OCI-LY7 (cell line): ENCODE measurements around the gene ZC3H8. TPM values are rescaled to one million over a fixed set of nuclear protein-coding genes. Genes with fewer than 3 reads are reported as not detected.

Experiments used
- BruUV-seq: library from RNA; stranded (reverse); fragments of 400-500 nt; replicated peaks from 2 replicates; lab custom pipeline; 2021; lab: Mats Ljungman, UMichigan
- CTCF ChIA-PET: fragments of 300-600 bp; sonication (Branson Sonifier 250); formaldehyde crosslinking; loops from one replicate; lab custom pipeline; 2022; ENCODE audit warnings: antibody characterized with exemption; ENCODE audit not compliant: unreplicated experiment; lab: Charles Lee
- POLR2A ChIA-PET: fragments of 300-600 bp; sonication (Branson Sonifier 250); formaldehyde crosslinking; loops from one replicate; lab custom pipeline; 2022; ENCODE audit warnings: antibody characterized with exemption; lab: Charles Lee
- DNase-seq: peaks from one replicate; pipeline ENCODE4 v3.0.0-alpha.2; 2015; ENCODE audit warnings: low spot score
- H2AFZ ChIP-seq: fragments of 200-600 bp; sonication (generic), shearing (Covaris generic); 2 replicates; pipeline ENCODE4 v1.6.1; 2014; ENCODE audit warnings: mild to moderate bottlenecking, antibody characterized with exemption, low read length, moderate library complexity
- H3K27ac ChIP-seq: fragments of 200-600 bp; sonication (generic); 2 replicates; pipeline ENCODE4 v1.5.1; 2014; ENCODE audit warnings: mixed run types, low read depth, mild to moderate bottlenecking, moderate library complexity, low read length, inconsistent platforms; ENCODE audit not compliant: poor library complexity, severe bottlenecking
- H3K36me3 ChIP-seq: fragments of 200-600 bp; sonication (generic); 2 replicates; pipeline ENCODE4 v1.6.1; 2014; ENCODE audit warnings: mild to moderate bottlenecking, antibody characterized with exemption, low read length, moderate library complexity, mixed read lengths; ENCODE audit not compliant: insufficient read depth
- H3K4me1 ChIP-seq: fragments of 200-600 bp; sonication (generic); 2 replicates; pipeline ENCODE4 v1.5.1; 2014; ENCODE audit warnings: mild to moderate bottlenecking, low read length; ENCODE audit not compliant: insufficient read depth, poor library complexity, severe bottlenecking
- H3K4me2 ChIP-seq: fragments of 200-600 bp; sonication (generic); 2 replicates; pipeline ENCODE4 v1.6.1; 2014; ENCODE audit warnings: mild to moderate bottlenecking, low read length
- H3K4me3 ChIP-seq: fragments of 200-600 bp; sonication (generic); 2 replicates; pipeline ENCODE4 v1.5.1; 2014; ENCODE audit warnings: mild to moderate bottlenecking, low read depth, low read length; ENCODE audit not compliant: poor library complexity, severe bottlenecking
- H3K79me2 ChIP-seq: fragments of 200-600 bp; sonication (generic); 2 replicates; pipeline ENCODE4 v1.6.1; 2016; ENCODE audit warnings: low read depth, mild to moderate bottlenecking, low read length, moderate library complexity, mixed read lengths; ENCODE audit not compliant: insufficient read depth
- H3K9me2 ChIP-seq: fragments of 200-600 bp; sonication (generic); 2 replicates; pipeline ENCODE4 v1.6.1; 2016; ENCODE audit warnings: mild to moderate bottlenecking, low read length, mixed read lengths; ENCODE audit not compliant: insufficient read depth
- H3K9me3 ChIP-seq: fragments of 200-600 bp; sonication (generic); 2 replicates; pipeline ENCODE4 v1.6.1; 2014; ENCODE audit warnings: mild to moderate bottlenecking, mixed run types, low read length, mixed read lengths
- H4K20me1 ChIP-seq: fragments of 200-600 bp; sonication (generic); 2 replicates; pipeline ENCODE4 v1.6.1; 2014; ENCODE audit warnings: mild to moderate bottlenecking, antibody characterized with exemption, low read length, moderate library complexity, mixed read lengths; ENCODE audit not compliant: insufficient read depth
- EZH2phosphoT487 ChIP-seq: fragments of 200-600 bp; sonication (generic); IDR thresholded peaks from 2 replicates; pipeline ENCODE4 v1.6.1; 2018; ENCODE audit warnings: low read depth, borderline replicate concordance, mild to moderate bottlenecking, mixed run types, antibody characterized with exemption, low read length, moderate library complexity, mixed read lengths
- intact Hi-C: fragments of 100-400 bp; cut with micrococcal nuclease; formaldehyde crosslinking; loops from one replicate; pipeline ENCODE4 v1.10.0; 2022; ENCODE audit not compliant: unreplicated experiment
- total RNA-seq, 2 experiments: library from RNA; depleted of rRNA in 1 of 2; stranded (reverse); fragments of >200 nt in 1 of 2; shearing (Covaris generic) in 1 of 2; gene quantifications; 2 replicates each; pipeline ENCODE4 v1.2.3, GENCODE V29; 2014 to 2022
- TF ChIP-seq, protein P1 (sequence below): fragments of 200-600 bp; sonication (generic); conservative IDR thresholded peaks from 2 replicates; pipeline ENCODE4 v1.5.1; 2014; ENCODE audit warnings: mild to moderate bottlenecking, antibody characterized with exemption, low read length, moderate library complexity, mixed read lengths

Gene ZC3H8
- total RNA-seq, 2 experiments from 2014 or later = 15.0 to 23.8 TPM

DNA sequence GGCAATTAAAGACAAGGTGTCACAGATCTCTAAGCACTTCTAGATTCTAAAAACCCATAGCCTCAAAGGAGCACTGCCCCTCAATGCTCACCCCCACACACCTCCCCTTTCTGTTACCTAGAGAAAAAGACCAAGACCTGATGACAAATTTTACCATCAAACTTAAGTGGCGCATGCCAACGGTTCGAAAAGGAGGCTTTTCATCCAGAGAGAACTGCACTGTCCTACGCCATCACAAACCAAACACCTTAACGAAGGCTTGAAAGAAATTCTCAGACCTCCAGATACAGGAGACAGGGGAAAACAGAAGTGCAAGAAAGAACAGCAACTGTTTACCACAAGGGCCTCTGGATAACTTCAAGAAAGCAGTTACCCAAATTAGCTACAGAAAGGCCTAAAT is 18.5 kb upstream of the ZC3H8 start:
- H3K9me2 ChIP-seq = no peaks in the 10 kb centered on the region
- H3K79me2 ChIP-seq = peaks cover 18% of the 10 kb centered on the region
- H3K4me1 ChIP-seq = peaks cover 12% of the 10 kb centered on the region
- no peaks in the 10 kb centered on the region for H4K20me1 ChIP-seq
- no peak overlapping the region for H2AFZ ChIP-seq
- no TSS peak for BruUV-seq
- H3K4me3 ChIP-seq = no peak overlapping the region
- ChIA-PET POLR2A (interaction anchor here (0.7 kb wide), 3 partner anchors 9 to 344 kb away, joined by 3 to 7 read pairs (median 5); no protein-coding TSS in a partner anchor), CTCF (no interaction called here)
- no peak overlapping the region for H3K4me2 ChIP-seq
- no peaks in the 10 kb centered on the region; the same call in 1 of the 2 replicates for H3K36me3 ChIP-seq
- TF ChIP-seq, protein P1, sequence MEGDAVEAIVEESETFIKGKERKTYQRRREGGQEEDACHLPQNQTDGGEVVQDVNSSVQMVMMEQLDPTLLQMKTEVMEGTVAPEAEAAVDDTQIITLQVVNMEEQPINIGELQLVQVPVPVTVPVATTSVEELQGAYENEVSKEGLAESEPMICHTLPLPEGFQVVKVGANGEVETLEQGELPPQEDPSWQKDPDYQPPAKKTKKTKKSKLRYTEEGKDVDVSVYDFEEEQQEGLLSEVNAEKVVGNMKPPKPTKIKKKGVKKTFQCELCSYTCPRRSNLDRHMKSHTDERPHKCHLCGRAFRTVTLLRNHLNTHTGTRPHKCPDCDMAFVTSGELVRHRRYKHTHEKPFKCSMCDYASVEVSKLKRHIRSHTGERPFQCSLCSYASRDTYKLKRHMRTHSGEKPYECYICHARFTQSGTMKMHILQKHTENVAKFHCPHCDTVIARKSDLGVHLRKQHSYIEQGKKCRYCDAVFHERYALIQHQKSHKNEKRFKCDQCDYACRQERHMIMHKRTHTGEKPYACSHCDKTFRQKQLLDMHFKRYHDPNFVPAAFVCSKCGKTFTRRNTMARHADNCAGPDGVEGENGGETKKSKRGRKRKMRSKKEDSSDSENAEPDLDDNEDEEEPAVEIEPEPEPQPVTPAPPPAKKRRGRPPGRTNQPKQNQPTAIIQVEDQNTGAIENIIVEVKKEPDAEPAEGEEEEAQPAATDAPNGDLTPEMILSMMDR = no peak
- TF ChIP-seq EZH2phosphoT487 = no peak
- H3K9me3 ChIP-seq = peaks cover 4% of the 10 kb centered on the region; the same call in 1 of the 2 replicates
- intact Hi-C loops = no loop called here
- DNase-seq = no peak
- H3K27ac ChIP-seq = no peak overlapping the region

DNA sequence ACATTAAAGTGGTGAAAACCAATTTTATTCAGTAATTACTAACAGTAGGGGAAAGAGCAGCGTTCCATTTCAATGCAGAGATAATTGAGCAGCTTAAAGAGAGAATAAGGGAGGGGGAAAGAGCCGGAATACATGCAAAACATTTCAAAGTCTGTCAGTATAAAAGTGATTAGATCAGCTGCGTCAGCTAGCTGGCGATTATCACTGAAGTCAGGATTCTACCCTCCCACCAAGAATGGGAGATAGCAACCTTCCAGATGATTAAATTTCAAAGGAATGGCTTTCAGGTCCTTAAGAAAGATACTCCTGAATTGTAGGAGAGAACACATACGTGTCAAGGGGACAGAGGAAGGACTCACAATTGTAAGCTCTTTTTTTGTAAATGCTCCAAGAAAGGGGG is 17.8 kb upstream of the ZC3H8 start:
- no peak for DNase-seq
- BruUV-seq = no TSS peak
- Histone ChIP-seq H3K9me3 (peaks cover 11% of the 10 kb centered on the region; the same call in 1 of the 2 replicates), H3K4me1 (peaks cover 10% of the 10 kb centered on the region), H3K4me2 (no peak overlapping the region), H3K9me2 (no peaks in the 10 kb centered on the region), H3K79me2 (peaks cover 15% of the 10 kb centered on the region), H3K36me3 (no peaks in the 10 kb centered on the region; the same call in 1 of the 2 replicates), H3K27ac (no peak overlapping the region), H3K4me3 (no peak overlapping the region), H2AFZ (no peak overlapping the region), H4K20me1 (no peaks in the 10 kb centered on the region)
- POLR2A ChIA-PET = interaction anchor here (0.6 kb wide), 1 partner anchor 14 kb away, joined by 3 read pairs; no protein-coding TSS in a partner anchor
- no peak for TF ChIP-seq EZH2phosphoT487
- TF ChIP-seq, protein P1 = no peak
- CTCF ChIA-PET = no interaction called here
- intact Hi-C loops = no loop called here

DNA sequence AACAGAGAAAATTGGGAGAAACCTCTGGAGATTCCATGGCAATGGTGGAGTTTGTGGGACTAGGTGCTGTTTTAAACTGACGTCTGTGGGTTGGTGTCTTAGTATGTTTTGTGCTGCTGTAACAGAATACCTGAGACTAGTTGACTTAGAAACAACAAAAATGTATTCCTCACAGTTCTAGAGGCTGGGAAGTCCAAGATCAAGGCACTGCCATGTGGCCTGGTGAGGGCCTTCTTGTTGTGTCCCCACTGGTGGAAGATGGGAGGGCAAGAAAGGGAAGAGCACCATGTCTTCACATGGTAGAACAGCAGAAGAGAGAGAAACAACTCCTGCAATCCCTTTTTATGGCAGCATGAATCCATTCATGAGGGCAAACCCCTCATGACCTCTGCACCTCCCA is 13.7 kb upstream of the ZC3H8 start:
- POLR2A ChIA-PET = interaction anchor here (0.5 to 0.6 kb wide), 2 partner anchors 22 to 284 kb away, joined by 3 read pairs; no protein-coding TSS in a partner anchor
- no peaks in the 10 kb centered on the region; the same call in 1 of the 2 replicates for H3K36me3 ChIP-seq
- intact Hi-C loops = no loop called here
- H3K9me3 ChIP-seq = peaks cover 13% of the 10 kb centered on the region
- TF ChIP-seq EZH2phosphoT487 = no peak
- TF ChIP-seq, protein P1 = no peak
- no TSS peak for BruUV-seq
- H3K79me2 ChIP-seq = no peaks in the 10 kb centered on the region
- H3K27ac ChIP-seq = no peak overlapping the region
- no peak overlapping the region for H3K4me3 ChIP-seq
- CTCF ChIA-PET = no interaction called here
- no peaks in the 10 kb centered on the region for H3K9me2 ChIP-seq
- H3K4me1 ChIP-seq = no peaks in the 10 kb centered on the region
- no peaks in the 10 kb centered on the region for H4K20me1 ChIP-seq
- no peak overlapping the region for H3K4me2 ChIP-seq
- H2AFZ ChIP-seq = no peak overlapping the region
- DNase-seq = no peak
